NCI-H2196 (cell line): ENCODE measurements around the gene MTIF3.
A peak's percentile ranks its signal among the peaks of the same experiment; 100 is the strongest.

ENCODE experiments used
- DNase-seq: peaks from one replicate; lab custom pipeline; 2025; ENCODE audit not compliant: unreplicated experiment; lab: John Stamatoyannopoulos, UW

Gene MTIF3

DNA sequence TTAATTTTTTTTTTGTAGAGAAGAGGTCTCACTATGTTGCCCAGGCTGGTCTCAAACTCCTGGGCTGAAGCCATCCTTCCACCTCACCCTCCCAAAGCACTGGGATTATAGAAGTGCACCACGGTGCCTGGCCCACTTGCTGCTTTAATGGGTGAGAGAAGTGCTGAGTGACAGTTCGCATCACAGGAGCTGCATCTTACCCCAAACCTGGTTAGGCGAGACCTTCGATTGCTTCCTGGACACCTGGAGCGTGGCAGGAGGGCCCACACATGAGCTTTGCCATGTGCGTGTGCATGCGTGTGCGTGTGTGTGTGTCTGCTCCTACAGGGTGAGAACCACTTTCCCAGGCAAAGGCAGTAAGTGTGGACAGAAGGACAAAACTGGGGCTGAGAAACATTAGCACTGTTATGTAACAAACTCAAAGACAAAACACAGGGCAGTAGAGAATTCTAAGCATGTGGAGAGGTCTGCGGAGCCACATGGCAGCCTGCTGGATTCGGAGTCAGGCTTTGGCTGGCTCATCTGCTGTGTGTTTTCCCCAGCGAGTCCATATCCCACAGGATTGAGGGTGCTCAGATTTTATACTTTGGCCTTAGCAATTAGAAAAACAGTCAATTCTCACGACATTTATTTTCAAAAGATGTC lies 11.7 kb upstream of the MTIF3 start:
- no peak for DNase-seq

DNA sequence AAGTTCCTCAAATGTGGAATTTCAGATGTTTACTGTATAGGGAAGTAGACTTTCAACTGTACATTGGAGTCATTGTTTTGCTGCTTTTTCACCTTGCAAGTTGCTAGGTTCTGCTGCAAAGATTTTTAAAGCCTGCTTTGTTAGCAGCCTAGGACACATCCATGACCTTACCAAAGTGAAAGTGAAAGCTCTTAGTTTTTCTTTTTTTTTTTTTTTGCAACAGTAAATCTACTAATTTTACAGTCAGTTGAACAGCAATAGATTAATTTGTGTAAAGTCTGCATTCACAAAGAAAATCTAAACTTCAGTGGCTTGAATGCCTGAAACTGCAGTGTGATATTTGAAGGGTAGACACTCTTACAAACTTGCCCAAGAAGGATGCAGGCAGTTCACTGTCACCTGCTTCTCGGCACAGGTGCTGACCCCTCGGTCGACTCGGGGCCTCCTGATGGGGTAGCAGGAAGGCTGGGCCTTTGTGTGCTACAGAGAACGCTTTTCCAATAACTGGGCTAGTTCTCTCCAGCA lies 5.0 kb upstream of the MTIF3 start:
- no peak for DNase-seq

DNA sequence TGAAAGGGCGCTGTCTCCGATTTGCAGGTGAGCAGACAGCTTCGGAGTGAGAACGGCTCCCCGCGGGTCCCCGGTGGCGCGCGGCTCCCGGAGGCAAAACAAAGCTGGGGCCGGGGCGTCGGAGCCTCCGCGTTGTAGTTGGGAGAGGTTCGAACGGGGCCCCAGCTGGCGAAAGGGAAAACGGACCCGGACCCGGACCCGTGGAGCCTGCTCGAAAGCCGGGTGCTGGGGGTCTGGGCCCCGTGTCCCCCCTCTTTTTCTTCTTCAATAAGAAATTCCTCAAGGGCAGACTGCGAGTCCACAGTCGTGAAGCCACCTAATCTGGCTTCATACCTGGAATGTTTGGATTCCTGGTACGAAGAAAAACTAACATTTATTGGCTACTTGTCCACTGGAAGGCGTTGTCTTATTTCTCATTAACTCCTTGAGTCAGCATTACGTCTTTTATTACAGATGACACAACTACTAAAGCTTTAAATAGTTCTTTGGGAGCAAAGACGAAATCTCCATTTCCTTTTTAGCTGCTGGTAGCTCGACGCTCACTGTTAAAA lies 632 bp upstream of the MTIF3 start:
- DNase-seq = no peak

- no peak for DNase-seq
Measured at GRCh38 chr13:27449081-27449603, 1.2 kb downstream of the MTIF3 start.

GRCh38 chr13:27448308-27448707 lies 2.1 kb downstream of the MTIF3 start:
- no peak for DNase-seq

GRCh38 chr13:27446986-27447583 lies 3.3 kb downstream of the MTIF3 start:
- DNase-seq = no peak

- no peak for DNase-seq
Measured at GRCh38 chr13:27442797-27443196, 7.6 kb downstream of the MTIF3 start.

DNA sequence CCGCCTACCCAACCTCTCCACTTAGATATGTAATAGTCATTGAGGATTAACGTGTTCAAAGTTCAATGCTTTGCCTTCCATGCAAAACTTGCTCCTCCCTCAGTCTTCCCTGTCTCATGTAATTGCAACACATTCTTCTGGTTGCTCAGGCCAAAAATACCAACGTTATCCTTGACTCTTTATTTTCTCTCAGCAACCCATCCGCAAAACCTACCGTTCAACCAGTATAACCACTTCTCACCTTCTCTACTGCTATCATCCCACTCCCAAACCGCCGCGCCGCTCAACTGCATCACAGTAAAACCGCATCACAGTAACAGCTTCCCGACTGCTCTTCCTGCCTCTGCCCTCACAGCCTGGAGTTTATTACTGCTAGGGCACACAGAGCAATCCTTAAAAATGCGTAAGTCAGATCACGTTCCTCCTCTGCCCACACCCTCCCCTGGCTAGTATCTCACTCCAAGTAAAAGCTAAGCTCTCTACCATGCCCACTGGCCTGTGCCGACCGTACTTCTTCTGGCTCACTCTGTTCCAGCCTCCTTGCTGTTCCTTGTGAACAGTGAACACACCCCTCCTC lies 8.2 kb downstream of the MTIF3 start:
- no peak for DNase-seq

- no peak for DNase-seq
Measured at GRCh38 chr13:27440408-27440807, 10.0 kb downstream of the MTIF3 start.

DNA sequence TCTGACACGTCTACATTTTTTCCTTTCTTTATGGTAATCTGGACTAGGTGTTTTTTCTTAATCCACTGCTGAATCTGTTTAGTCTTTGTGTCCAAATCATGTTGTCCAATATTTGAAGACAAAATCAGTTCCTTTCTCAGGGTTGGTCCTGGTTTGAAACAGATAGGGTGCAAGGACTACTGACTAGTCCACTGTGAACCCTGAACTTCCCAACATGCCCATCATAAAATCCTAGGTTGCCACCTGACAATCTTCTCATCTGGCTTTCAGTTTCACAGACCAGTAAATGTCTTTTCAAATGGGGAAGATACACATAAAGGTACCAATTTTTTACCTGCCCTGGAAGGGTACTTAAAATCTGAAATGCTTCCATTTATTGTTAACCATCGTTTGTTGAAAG lies 13.2 kb downstream of the MTIF3 start:
- DNase-seq = no peak

- DNase-seq = no peak
Measured at GRCh38 chr13:27432611-27433210, 17.7 kb downstream of the MTIF3 start.

- DNase-seq = no peak
Measured at GRCh38 chr13:27432180-27432579, 18.2 kb downstream of the MTIF3 start.

DNA sequence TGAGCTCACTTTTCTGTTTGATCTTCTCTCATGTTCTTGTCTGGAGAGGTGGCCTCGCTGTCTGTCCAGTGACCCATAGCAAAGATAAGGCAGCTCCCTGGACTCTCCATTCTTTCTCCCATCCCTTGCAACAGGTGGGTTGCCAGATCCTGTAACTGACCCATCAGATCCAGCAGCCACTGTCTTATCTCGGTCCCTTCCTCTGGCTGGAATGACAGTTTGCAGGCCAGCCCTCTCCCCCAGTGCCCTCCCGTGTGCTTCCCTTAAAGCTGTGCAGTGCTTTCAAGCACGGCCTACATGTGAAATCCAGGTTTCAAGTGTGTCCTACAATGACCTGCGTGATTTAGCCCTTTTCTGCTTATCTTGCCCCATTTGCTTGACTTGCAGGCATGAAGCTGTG lies 22.2 kb downstream of the MTIF3 start:
- DNase-seq = no peak

DNA sequence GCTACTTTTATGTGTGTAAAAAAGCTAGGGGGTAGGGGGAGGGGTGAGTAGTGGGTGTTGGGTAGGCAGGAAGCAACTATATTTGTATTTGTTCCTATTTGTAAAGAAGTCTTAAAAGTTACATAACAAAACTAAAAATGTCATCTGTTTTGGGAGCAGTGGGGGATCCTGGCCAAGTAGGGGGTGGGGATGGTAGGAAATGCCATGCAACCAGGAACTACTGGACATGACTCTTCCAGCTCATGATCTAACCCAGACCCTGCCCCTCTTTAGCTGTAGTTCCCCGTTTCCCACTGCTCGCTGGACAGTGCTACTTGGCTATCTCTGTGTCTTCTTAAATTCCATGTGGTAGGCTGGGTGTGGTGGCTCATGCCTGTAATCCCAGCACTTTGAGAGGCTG lies 22.7 kb downstream of the MTIF3 start:
- DNase-seq = no peak

GRCh38 chr13:27425918-27426630 lies 24.3 kb downstream of the MTIF3 start:
- peak; percentile 29 for DNase-seq

DNA sequence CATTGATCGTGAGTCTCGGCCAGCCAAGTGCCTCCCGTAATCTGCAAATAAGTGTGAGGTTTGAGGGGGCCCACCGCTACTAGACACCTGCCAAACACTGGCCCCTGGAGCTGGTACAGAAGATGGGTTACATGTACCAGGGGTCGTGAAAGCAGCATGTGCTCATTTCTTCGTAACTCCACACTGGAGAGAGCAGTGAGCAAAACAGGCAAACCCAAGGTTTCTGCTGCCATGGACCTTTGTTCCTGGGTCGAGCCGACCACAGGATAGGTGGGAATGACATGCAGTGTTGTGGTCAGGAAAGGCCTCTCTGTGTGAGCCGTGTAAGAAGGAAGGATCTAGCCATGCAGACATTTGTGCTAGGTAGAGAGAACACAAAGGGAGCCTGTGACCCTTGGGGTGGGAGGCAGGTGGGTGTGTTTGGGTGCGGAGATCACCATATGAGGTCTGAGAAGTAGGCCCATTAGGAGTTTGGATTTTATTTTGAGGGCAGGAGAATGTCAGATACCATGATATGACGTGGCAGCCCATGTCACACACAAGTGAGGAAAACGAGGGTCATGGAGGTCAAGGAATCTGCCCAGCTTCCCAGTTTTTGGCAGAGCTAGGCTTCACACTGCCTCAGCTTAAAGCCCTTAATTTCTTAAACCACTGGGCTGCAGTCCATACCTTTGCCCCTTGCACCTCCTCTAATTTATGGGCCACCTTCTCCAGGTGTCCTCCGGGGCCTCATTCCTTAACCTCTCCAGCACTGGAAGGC lies 25.0 kb downstream of the MTIF3 start:
- no peak for DNase-seq

- peak; percentile 73 for DNase-seq
Measured at GRCh38 chr13:27424246-27425157, 25.9 kb downstream of the MTIF3 start, which contains the start of gene GTF3A. GTF3A (plus strand) TSS chr13:27424619.

DNA sequence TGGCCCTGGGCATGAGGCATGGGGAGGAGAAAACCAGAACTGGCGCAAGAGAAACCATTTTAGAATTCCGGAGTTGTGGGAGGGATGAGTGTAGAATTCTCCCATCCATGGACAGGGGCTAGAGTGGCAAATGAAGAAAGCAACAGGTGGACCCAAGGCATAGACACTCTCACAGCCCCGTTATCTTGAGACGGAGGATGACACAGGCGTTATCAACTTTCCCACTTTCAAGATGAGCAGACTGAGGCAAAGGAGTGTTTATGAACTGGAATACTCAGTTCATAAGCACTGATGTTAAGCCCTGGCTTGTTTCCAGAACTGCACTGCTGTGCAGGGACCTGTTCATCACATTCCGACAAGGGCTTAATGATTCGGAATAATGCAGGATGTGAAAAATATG lies 27.0 kb downstream of the MTIF3 start:
- no peak for DNase-seq
